C4-2B (cell line): ENCODE results near the gene RNH1.

ENCODE experiments used
- CTCF ChIP-seq: fragments of 450-650 bp; conservative IDR thresholded peaks from 2 replicates; pipeline ENCODE4 v1.5.1; 2017; ENCODE audit warnings: mild to moderate bottlenecking
- ZFX ChIP-seq: fragments of 450-650 bp; IDR thresholded peaks from 2 replicates; pipeline ENCODE4 v1.6.1; 2017

GRCh38 chr11:490930-491260 is 16.1 kb downstream of the RNH1 start:
- TF ChIP-seq CTCF = no peak
- no peak for TF ChIP-seq ZFX
